Measurements from ENCODE around the gene ZHX3. TPM values are rescaled to one million over a fixed set of nuclear protein-coding genes. Genes with fewer than 3 reads are reported as not detected.

Gene ZHX3
- total RNA-seq, 4 donors from 2014 or later, result 20.1 to 30.0 (median 25.9) TPM

DNA sequence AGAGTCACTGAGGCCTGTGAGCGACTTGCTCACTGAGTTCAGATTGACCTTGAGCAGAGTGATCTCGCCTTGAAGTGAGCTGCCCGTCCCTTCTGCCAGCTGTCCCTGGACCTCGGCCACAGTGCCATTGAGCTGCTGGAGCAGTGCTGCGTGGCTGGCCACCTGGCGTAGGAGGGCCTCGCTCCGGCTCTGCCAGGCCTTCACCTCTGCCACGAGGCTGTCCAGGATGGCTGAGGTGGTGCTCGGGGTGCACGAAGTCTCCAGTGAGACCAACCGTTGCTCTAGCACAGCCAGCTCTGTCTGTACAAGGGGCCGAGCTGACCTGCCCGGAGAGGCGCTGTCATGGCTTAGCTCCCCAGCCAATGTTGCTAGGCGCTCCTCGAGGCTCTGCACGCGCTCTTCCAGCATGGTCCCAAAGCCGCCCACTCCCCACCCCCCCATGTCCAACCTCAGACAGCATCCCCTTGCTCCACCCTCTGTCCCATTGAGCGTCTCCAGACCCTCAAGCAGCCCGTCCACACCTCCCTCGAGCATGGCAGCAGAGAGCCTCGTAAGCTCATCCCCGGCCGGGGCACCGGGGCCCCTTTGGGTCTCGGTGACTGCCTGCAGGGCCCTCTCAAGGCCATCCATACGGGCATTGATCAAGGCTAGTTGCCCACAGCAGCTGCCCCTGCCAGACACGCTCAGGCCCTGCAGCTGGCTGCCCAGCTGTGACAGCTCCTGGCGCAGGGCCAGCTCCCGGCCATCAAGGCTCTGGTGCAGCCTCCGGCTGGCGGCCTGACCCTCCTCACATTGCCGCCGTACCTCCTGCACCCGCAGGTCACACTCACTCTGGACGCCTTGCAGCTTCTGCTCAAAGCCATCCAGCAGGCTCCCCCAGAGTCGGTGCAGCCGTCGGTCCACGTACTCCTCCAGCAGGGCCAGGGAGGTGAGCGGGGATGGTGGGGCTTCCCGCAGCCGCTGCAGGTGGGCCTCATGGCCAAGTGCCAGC lies 44.5 kb upstream of the ZHX3 start:
- Histone ChIP-seq H3K27me3 (peaks cover 14 to 21% (median 17%) of the 10 kb centered on the region in 3 donors), H3K9me3 (no peaks in the 10 kb centered on the region), H3K4me3 (no peak overlapping the region), H3K4me1 (peaks cover 12 to 13% of the 10 kb centered on the region in 2 donors), H3K27ac (peak overlapping the region in 1 of 4 donors; percentile 61), H3K36me3 (no peaks in the 10 kb centered on the region)
- ATAC-seq (peak; percentile 69 to 77), DNase-seq (peak; percentile 50 to 81)
- intact Hi-C loops (cut with DNase I; ENCODE audit: low total_unique reads) (no loop called here), in situ Hi-C loops (cut with MboI; ENCODE audit: low sequenced_read_pairs in 4 of 4) (no loop called here)
- TF ChIP-seq, protein P1, sequence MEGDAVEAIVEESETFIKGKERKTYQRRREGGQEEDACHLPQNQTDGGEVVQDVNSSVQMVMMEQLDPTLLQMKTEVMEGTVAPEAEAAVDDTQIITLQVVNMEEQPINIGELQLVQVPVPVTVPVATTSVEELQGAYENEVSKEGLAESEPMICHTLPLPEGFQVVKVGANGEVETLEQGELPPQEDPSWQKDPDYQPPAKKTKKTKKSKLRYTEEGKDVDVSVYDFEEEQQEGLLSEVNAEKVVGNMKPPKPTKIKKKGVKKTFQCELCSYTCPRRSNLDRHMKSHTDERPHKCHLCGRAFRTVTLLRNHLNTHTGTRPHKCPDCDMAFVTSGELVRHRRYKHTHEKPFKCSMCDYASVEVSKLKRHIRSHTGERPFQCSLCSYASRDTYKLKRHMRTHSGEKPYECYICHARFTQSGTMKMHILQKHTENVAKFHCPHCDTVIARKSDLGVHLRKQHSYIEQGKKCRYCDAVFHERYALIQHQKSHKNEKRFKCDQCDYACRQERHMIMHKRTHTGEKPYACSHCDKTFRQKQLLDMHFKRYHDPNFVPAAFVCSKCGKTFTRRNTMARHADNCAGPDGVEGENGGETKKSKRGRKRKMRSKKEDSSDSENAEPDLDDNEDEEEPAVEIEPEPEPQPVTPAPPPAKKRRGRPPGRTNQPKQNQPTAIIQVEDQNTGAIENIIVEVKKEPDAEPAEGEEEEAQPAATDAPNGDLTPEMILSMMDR (IDR thresholded peaks at IDR 0.05 in 4 of 5, conservative IDR thresholded peaks at IDR 0.05 in 1 of 5), result no peak
- no peak for TF ChIP-seq POLR2A (IDR thresholded peaks at IDR 0.05)

DNA sequence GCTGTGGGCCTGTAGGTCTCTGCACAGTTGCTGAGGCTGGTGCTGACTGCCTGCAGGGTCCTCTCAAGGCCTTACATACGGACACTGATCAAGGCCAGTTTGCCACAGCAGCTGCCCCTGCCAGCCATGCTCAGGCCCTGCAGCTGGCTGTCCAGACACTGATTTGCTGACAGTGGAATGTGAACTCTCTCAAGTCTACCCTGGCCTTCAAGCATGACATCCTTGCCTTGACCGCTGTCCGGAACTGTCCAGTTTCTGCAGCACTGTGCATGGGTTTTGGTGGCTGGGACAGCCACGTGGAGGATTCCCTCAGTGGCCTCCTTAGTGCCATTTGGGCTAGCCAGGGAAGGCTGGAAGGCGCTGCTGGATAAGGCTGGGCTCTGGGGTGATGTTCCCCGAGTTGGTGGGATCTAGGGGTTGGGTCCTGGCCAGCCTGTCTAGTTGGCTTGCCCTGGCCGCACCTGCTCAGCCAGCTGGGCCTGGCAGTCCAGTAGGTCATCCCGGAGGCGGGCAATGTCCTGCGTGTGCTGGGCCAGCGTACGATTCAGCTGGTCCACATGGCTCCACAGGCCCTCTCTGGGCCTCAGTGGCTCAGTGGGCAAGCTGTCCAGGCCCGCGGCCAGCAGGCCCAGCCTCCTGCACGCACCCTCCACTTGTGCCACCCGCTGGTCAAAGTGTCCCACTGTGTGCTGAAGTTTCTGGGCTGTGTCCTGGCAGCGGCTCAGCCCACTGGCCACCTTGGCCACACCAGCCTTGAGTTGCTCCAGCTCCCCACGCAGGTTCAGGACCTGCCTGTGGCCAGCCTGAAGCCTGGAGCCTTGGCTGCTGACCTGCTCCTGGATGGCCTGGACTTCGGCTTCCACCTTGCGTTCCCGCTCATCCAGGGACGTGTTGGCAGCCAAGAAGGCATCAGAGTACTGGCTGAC lies 43.6 kb upstream of the ZHX3 start:
- peaks cover 11 to 13% of the 10 kb centered on the region in 2 donors for H3K4me1 ChIP-seq
- H3K36me3 ChIP-seq, result no peaks in the 10 kb centered on the region
- H3K27ac ChIP-seq, result peak overlapping the region in 2 of 4 donors; percentile 52 to 61
- in situ Hi-C loops (cut with MboI; ENCODE audit: low sequenced_read_pairs in 4 of 4) (no loop called here), intact Hi-C loops (cut with DNase I; ENCODE audit: low total_unique reads) (no loop called here)
- ATAC-seq (no peak), DNase-seq (no peak)
- H3K9me3 ChIP-seq, result no peaks in the 10 kb centered on the region
- peaks cover 11 to 17% (median 14%) of the 10 kb centered on the region in 3 donors for H3K27me3 ChIP-seq
- H3K4me3 ChIP-seq, result no peak overlapping the region
- TF ChIP-seq, protein P1 (IDR thresholded peaks at IDR 0.05 in 4 of 5, conservative IDR thresholded peaks at IDR 0.05 in 1 of 5), result no peak
- no peak for TF ChIP-seq POLR2A (IDR thresholded peaks at IDR 0.05)

DNA sequence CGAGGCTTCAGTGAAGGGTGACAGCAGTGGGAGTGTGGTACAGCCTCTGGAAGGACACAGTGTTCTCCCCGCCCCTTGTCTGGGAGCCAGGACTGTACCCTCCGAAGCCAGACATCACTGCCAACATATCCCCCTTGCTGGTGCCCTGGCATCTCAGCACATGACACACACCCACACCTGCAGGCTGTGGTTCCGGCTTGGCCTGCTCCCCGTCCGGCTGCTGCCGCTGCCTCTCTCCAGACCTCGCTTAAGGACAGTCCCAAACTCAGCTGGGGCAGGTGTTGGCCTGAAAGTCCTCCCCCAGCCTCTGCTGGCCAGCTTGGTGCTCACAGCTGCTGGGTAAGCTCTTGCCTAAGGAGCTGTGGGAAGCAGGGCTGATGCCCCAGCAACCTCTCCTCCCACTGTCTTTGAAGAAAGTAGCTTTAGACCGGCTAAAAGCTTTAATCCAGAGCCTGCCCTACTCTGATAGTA lies 42.0 kb upstream of the ZHX3 start:
- peak overlapping the region in 2 of 4 donors; percentile 43 to 50 for H3K27ac ChIP-seq
- in situ Hi-C loops (cut with MboI; ENCODE audit: low sequenced_read_pairs in 4 of 4), result no loop called here

DNA sequence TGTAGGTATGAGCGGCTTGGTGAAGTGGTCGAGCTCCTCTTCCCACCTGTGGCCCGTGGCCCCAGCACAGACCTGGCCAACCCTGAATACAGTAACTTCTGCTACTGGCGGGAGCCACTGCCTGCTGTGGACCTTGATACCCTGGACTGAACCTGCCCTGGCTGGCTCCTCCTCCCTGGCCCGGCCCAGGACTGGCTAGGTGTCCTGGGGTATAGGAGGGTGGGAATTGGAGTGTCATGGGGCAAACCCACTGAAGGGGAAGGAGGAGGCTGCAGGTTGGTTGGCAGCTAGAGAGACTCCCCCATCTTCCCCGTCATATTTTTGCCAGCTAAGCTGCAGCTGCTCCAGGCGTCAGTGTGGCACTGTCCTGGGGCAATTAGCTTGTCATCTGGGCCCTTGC lies 41.2 kb upstream of the ZHX3 start:
- no peak overlapping the region for H3K27ac ChIP-seq
- DNase-seq (no peak), ATAC-seq (no peak)

More for the DNA sequence above, 42.0 kb upstream of the ZHX3 start:
- Histone ChIP-seq H3K27me3 (peaks cover under 1 to 2% (median 2%) of the 10 kb centered on the region in 3 donors), H3K4me1 (peaks cover 8 to 13% of the 10 kb centered on the region in 2 donors), H3K36me3 (no peaks in the 10 kb centered on the region), H3K4me3 (no peak overlapping the region), H3K9me3 (no peaks in the 10 kb centered on the region)
- intact Hi-C loops (cut with DNase I; ENCODE audit: low total_unique reads), result no loop called here
- TF ChIP-seq, protein P1 (IDR thresholded peaks at IDR 0.05 in 4 of 5, conservative IDR thresholded peaks at IDR 0.05 in 1 of 5), result no peak
- TF ChIP-seq POLR2A (IDR thresholded peaks at IDR 0.05), result no peak
- peak; percentile 53 to 59 for ATAC-seq
- DNase-seq, result peak; percentile 48 to 75

More for the DNA sequence above, 41.2 kb upstream of the ZHX3 start:
- intact Hi-C loops (cut with DNase I; ENCODE audit: low total_unique reads), result no loop called here
- no peaks in the 10 kb centered on the region for H3K9me3 ChIP-seq
- no peaks in the 10 kb centered on the region for H3K27me3 ChIP-seq
- H3K4me1 ChIP-seq, result peaks cover 8 to 13% of the 10 kb centered on the region in 2 donors
- no peak overlapping the region for H3K4me3 ChIP-seq
- H3K36me3 ChIP-seq, result no peaks in the 10 kb centered on the region
- TF ChIP-seq POLR2A (IDR thresholded peaks at IDR 0.05), result no peak
- TF ChIP-seq, protein P1 (IDR thresholded peaks at IDR 0.05 in 4 of 5, conservative IDR thresholded peaks at IDR 0.05 in 1 of 5), result no peak
- in situ Hi-C loops (cut with MboI; ENCODE audit: low sequenced_read_pairs in 4 of 4), result no loop called here
